Gastrocnemius medialis (tissue), 4 donors: ENCODE results near the gene RPS6KA2. TPM values are rescaled to one million over a fixed set of nuclear protein-coding genes. Genes with fewer than 3 reads are reported as not detected.

Experiments used
- ATAC-seq, 2 donors: fragments of 150-250 bp; one replicate each; pipeline ENCODE4 v1.9.1; 2016
- DNase-seq, 2 donors: peaks; one replicate each; pipeline ENCODE4 v3.0.0-alpha.2; 2019
- H3K27ac ChIP-seq, 4 donors: fragments of 200-600 bp; sonication (generic); 1 replicate in 1 of 4; 2 replicates in 3 of 4; pipeline ENCODE4 v1.5.1; 2016 to 2018; ENCODE audit warnings: mild to moderate bottlenecking in 2 of 4, moderate library complexity in 1 of 4
- H3K27me3 ChIP-seq, 3 donors: fragments of 200-600 bp; sonication (generic) in 2 of 3; 1 replicate in 1 of 3; 2 replicates in 2 of 3; pipeline versions ENCODE4 v1.5.1 to v1.6.0; 2016 to 2019; ENCODE audit warnings: mild to moderate bottlenecking in 1 of 3, moderate library complexity in 1 of 3
- H3K36me3 ChIP-seq, 2 donors: fragments of 200-600 bp; sonication (generic) in 1 of 2; one replicate each; pipeline ENCODE4 v1.5.1; 2017 to 2018
- H3K4me1 ChIP-seq, 2 donors: fragments of 200-600 bp; sonication (generic) in 1 of 2; one replicate each; pipeline ENCODE4 v1.5.1; 2016 to 2017; ENCODE audit warnings: mild to moderate bottlenecking in 2 of 2
- H3K4me3 ChIP-seq, 4 donors: fragments of 200-600 bp; sonication (generic) in 3 of 4; 1 replicate in 1 of 4; 2 replicates in 3 of 4; pipeline ENCODE4 v1.5.1; 2016 to 2019; ENCODE audit warnings: mild to moderate bottlenecking in 2 of 4
- H3K9me3 ChIP-seq, 3 donors: fragments of 200-600 bp; sonication (generic) in 2 of 3; 1 replicate in 1 of 3; 2 replicates in 2 of 3; pipeline ENCODE4 v1.5.1; 2016 to 2019
- POLR2A ChIP-seq, 2 donors: fragments of 450-650 bp; IDR thresholded peaks; one replicate each; pipeline ENCODE4 v1.6.1; 2017; ENCODE audit warnings: antibody characterized with exemption in 2 of 2, mild to moderate bottlenecking in 2 of 2, moderate library complexity in 2 of 2
- in situ Hi-C, 4 donors: fragments of 200-750 bp; cut with MboI; loops; one replicate each; pipeline versions ENCODE4 v1.15.0 to v1.8.0; 2017; ENCODE audit warnings: low sequenced_read_pairs in 4 of 4
- intact Hi-C: fragments of 100-400 bp; cut with DNase I; formaldehyde crosslinking; loops from one replicate; pipeline ENCODE4 v1.15.1; 2023; ENCODE audit warnings: low total_unique reads
- total RNA-seq, 4 donors: library from RNA; depleted of rRNA; stranded (reverse); fragments of >200 nt; gene quantifications; one replicate each; pipeline versions ENCODE4 v1.1.0 to v1.2.3, GENCODE V29; 2016
- TF ChIP-seq, protein P1 (sequence below), 5 experiments: fragments of 450-650 bp in 3 of 5; fragments of 200-600 bp in 2 of 5; sonication (generic) in 2 of 5; IDR thresholded peaks in 4 of 5; conservative IDR thresholded peaks in 1 of 5; 1 replicate in 4 of 5; 2 replicates in 1 of 5; pipeline ENCODE4 v1.5.1; 2016 to 2019; ENCODE audit warnings: antibody characterized with exemption in 5 of 5, mild to moderate bottlenecking in 3 of 5, moderate library complexity in 3 of 5

The RPS6KA2 gene
- total RNA-seq, 4 donors from 2014 or later: 18.7 to 35.7 (median 27.4) TPM

- intact Hi-C loops (no loop called here), in situ Hi-C loops (no loop called here)
- no peaks in the 10 kb centered on the region for H3K9me3 ChIP-seq
- TF ChIP-seq POLR2A (IDR thresholded peaks at IDR 0.05): no peak
- TF ChIP-seq, protein P1, sequence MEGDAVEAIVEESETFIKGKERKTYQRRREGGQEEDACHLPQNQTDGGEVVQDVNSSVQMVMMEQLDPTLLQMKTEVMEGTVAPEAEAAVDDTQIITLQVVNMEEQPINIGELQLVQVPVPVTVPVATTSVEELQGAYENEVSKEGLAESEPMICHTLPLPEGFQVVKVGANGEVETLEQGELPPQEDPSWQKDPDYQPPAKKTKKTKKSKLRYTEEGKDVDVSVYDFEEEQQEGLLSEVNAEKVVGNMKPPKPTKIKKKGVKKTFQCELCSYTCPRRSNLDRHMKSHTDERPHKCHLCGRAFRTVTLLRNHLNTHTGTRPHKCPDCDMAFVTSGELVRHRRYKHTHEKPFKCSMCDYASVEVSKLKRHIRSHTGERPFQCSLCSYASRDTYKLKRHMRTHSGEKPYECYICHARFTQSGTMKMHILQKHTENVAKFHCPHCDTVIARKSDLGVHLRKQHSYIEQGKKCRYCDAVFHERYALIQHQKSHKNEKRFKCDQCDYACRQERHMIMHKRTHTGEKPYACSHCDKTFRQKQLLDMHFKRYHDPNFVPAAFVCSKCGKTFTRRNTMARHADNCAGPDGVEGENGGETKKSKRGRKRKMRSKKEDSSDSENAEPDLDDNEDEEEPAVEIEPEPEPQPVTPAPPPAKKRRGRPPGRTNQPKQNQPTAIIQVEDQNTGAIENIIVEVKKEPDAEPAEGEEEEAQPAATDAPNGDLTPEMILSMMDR (IDR thresholded peaks at IDR 0.05 in 4 of 5, conservative IDR thresholded peaks at IDR 0.05 in 1 of 5): no peak
- no peak overlapping the region for H3K27ac ChIP-seq
- no peaks in the 10 kb centered on the region for H3K27me3 ChIP-seq
- no peak overlapping the region for H3K4me3 ChIP-seq
- ATAC-seq: no peak
- H3K36me3 ChIP-seq: peaks cover 0 to 5% of the 10 kb centered on the region in 2 donors
- DNase-seq: no peak
- H3K4me1 ChIP-seq: no peaks in the 10 kb centered on the region
Measured at GRCh38 chr6:166514196-166514595, 112.9 kb downstream of the RPS6KA2 start.

DNA sequence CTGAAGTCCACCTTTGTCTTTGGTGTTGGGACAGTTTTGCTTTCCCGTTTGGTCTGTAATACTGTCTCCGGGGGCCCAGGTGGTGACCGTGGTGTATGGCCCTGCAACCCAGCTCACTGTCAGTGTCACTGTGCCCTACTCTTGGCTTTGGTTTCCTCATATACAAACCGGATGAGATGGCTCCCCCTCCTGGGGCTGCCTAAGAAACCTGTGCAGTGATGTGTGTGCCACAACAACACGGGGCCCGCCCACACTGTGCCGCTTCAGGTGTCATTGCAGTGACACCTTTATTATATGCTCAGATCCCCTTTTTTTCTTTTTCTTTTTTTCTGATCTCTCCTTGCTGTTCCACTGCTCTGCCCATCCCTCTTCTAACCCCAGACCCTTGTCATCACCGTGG is 114.5 kb downstream of the RPS6KA2 start:
- Histone ChIP-seq H3K36me3 (peaks cover 0 to 17% of the 10 kb centered on the region in 2 donors), H3K4me1 (no peaks in the 10 kb centered on the region), H3K9me3 (no peaks in the 10 kb centered on the region), H3K4me3 (no peak overlapping the region), H3K27me3 (no peaks in the 10 kb centered on the region), H3K27ac (no peak overlapping the region)
- intact Hi-C loops (no loop called here), in situ Hi-C loops (no loop called here)
- DNase-seq (no peak), ATAC-seq (no peak)
- TF ChIP-seq, protein P1 (IDR thresholded peaks at IDR 0.05 in 4 of 5, conservative IDR thresholded peaks at IDR 0.05 in 1 of 5): no peak
- TF ChIP-seq POLR2A (IDR thresholded peaks at IDR 0.05): no peak

DNA sequence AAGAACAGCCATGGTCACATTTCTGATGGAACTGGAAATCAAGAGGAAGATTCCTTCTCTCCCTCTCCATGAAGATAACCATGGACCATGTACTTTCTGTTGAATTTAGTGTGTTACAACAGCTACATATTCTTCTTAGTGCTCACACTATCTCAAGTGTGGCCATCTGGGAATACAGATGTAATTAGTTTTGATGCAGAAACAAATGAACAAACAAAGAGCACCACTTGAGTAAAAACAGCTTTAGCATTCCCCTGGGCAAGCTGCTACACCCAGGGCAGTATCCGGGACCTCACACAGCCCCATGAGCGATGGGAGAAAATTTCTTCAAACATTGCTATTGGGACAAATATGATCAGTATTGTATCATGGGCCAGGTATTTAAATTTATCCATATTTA is 115.7 kb downstream of the RPS6KA2 start:
- DNase-seq (no peak), ATAC-seq (no peak)
- Histone ChIP-seq H3K27me3 (no peaks in the 10 kb centered on the region), H3K36me3 (peaks cover 0 to 28% of the 10 kb centered on the region in 2 donors), H3K27ac (no peak overlapping the region), H3K9me3 (no peaks in the 10 kb centered on the region), H3K4me3 (no peak overlapping the region), H3K4me1 (no peaks in the 10 kb centered on the region)
- in situ Hi-C loops (no loop called here), intact Hi-C loops (no loop called here)
- TF ChIP-seq, protein P1 (IDR thresholded peaks at IDR 0.05 in 4 of 5, conservative IDR thresholded peaks at IDR 0.05 in 1 of 5): no peak
- TF ChIP-seq POLR2A (IDR thresholded peaks at IDR 0.05): no peak

DNA sequence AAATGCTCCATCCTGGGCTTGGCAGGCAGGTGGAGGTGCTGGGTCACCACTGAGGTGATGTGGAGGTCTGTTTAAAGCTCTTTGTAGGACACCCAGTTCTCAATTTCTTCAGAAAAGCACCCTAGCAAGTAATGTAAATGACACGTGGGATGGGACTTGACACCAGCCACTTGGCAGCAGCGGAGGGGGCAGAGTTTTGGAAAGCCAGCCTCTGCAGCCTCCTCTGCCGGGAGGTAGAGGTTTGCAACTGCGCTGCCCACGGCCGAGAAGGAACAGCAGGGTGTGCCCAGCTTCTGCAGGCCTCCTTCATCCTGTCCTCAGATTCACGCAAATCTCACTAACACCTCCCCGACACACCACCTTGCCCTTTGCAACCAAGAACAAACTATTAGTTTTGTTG is 117.9 kb downstream of the RPS6KA2 start:
- Histone ChIP-seq H3K9me3 (no peaks in the 10 kb centered on the region), H3K27me3 (no peaks in the 10 kb centered on the region), H3K27ac (no peak overlapping the region), H3K36me3 (peaks cover 0 to 41% of the 10 kb centered on the region in 2 donors), H3K4me1 (no peaks in the 10 kb centered on the region), H3K4me3 (no peak overlapping the region)
- in situ Hi-C loops: no loop called here
- TF ChIP-seq POLR2A (IDR thresholded peaks at IDR 0.05): no peak
- TF ChIP-seq, protein P1 (IDR thresholded peaks at IDR 0.05 in 4 of 5, conservative IDR thresholded peaks at IDR 0.05 in 1 of 5): no peak
- no peak for DNase-seq
- intact Hi-C loops: no loop called here
- ATAC-seq: no peak

- Histone ChIP-seq H3K9me3 (no peaks in the 10 kb centered on the region), H3K36me3 (peaks cover 0 to 45% of the 10 kb centered on the region in 2 donors), H3K27ac (no peak overlapping the region), H3K4me1 (no peaks in the 10 kb centered on the region), H3K27me3 (no peaks in the 10 kb centered on the region), H3K4me3 (no peak overlapping the region)
- in situ Hi-C loops (no loop called here), intact Hi-C loops (no loop called here)
- ATAC-seq: no peak
- no peak for DNase-seq
- TF ChIP-seq, protein P1 (IDR thresholded peaks at IDR 0.05 in 4 of 5, conservative IDR thresholded peaks at IDR 0.05 in 1 of 5): no peak
Measured at GRCh38 chr6:166508726-166509125, 118.3 kb downstream of the RPS6KA2 start.
